H1 (cell line): ENCODE data around the gene TUBGCP3. TPM values are rescaled to one million over a fixed set of nuclear protein-coding genes. Genes with fewer than 3 reads are reported as not detected.

Experiments
- CTCF ChIA-PET: fragments of 300-600 bp; sonication (Branson Sonifier 250); formaldehyde crosslinking; loops from one replicate; lab custom pipeline; 2021; ENCODE audit not compliant: partially characterized antibody; lab: Charles Lee
- POLR2A ChIA-PET: fragments of 300-600 bp; sonication (Branson Sonifier 250); formaldehyde crosslinking; loops from one replicate; lab custom pipeline; 2021; ENCODE audit warnings: inconsistent platforms; ENCODE audit not compliant: partially characterized antibody; lab: Charles Lee
- DNase-seq, 2 experiments: peaks; one replicate each; pipeline versions ENCODE4 v3.0.0 to v3.0.0-alpha.2; 2010 to 2022; ENCODE audit warnings: low spot score in 2 of 2, low read depth in 1 of 2, mixed read lengths in 1 of 2
- FAIRE-seq: peaks from 2 replicates; lab custom pipeline; 2011; peaks lifted over from hg19 to GRCh38; lab: Jason Lieb, UNC
- H2AFZ ChIP-seq: 2 replicates; pipeline ENCODE4 v1.8.1; 2012; ENCODE audit warnings: low read length, inconsistent platforms
- H2AK5ac ChIP-seq: 2 replicates; pipeline ENCODE4 v1.6.1; 2013; ENCODE audit warnings: low read depth, low read length
- H2BK120ac ChIP-seq: replicated peaks from 2 replicates; pipeline ENCODE3; 2013; ENCODE audit warnings: low read depth, low read length, inconsistent platforms
- H2BK12ac ChIP-seq: 2 replicates; pipeline ENCODE4 v1.6.1; 2013; ENCODE audit warnings: low read depth, low read length
- H2BK15ac ChIP-seq: 2 replicates; pipeline ENCODE4 v1.6.1; 2013; ENCODE audit warnings: low read length
- H2BK20ac ChIP-seq: 2 replicates; pipeline ENCODE4 v1.6.1; 2013; ENCODE audit warnings: low read length
- H2BK5ac ChIP-seq: 2 replicates; pipeline ENCODE4 v1.6.1; 2013; ENCODE audit warnings: low read depth, low read length
- H3K14ac ChIP-seq: 2 replicates; pipeline ENCODE4 v1.6.1; 2013; ENCODE audit warnings: inconsistent platforms; ENCODE audit not compliant: insufficient read length
- H3K18ac ChIP-seq: 2 replicates; pipeline ENCODE4 v1.6.1; 2013; ENCODE audit warnings: low read length; ENCODE audit errors: extremely low read depth
- H3K23ac ChIP-seq: 2 replicates; pipeline ENCODE4 v1.6.1; 2013; ENCODE audit warnings: inconsistent platforms; ENCODE audit not compliant: insufficient read length
- H3K23me2 ChIP-seq: 2 replicates; pipeline ENCODE4 v1.6.1; 2013; ENCODE audit warnings: low read depth, low read length
- H3K27ac ChIP-seq: 2 replicates; pipeline ENCODE4 v1.6.1; 2011; ENCODE audit warnings: low read depth, low read length, inconsistent platforms
- H3K27me3 ChIP-seq, 4 experiments: replicated peaks in 1 of 4; 1 replicate in 1 of 4; 2 replicates in 3 of 4; pipeline versions ENCODE4 v1.6.1 to v1.8.1; 2011 to 2013; ENCODE audit warnings: low read length in 3 of 4, mild to moderate bottlenecking in 3 of 4, inconsistent platforms in 2 of 4, mixed read lengths in 2 of 4, moderate library complexity in 1 of 4; ENCODE audit not compliant: control insufficient read depth in 3 of 4, insufficient read depth in 3 of 4; ENCODE audit errors: extremely low read depth in 1 of 4
- H3K36me3 ChIP-seq, 4 experiments: 2 replicates each; pipeline versions ENCODE4 v1.6.1 to v1.8.1; 2011 to 2013; ENCODE audit warnings: mild to moderate bottlenecking in 4 of 4, low read length in 3 of 4, moderate library complexity in 2 of 4, control low read depth in 1 of 4, inconsistent platforms in 1 of 4; ENCODE audit not compliant: insufficient read depth in 4 of 4, control insufficient read depth in 2 of 4
- H3K4ac ChIP-seq: replicated peaks from 2 replicates; pipeline ENCODE3; 2013; ENCODE audit warnings: low read length, low read depth, mixed read lengths, inconsistent platforms; ENCODE audit not compliant: insufficient read length
- H3K4me1 ChIP-seq, 4 experiments: replicated peaks in 1 of 4; 1 replicate in 1 of 4; 2 replicates in 3 of 4; pipeline versions ENCODE4 v1.6.1 to v1.8.1; 2011 to 2013; ENCODE audit warnings: low read length in 3 of 4, inconsistent platforms in 2 of 4, mixed read lengths in 1 of 4; ENCODE audit not compliant: insufficient read depth in 4 of 4, control insufficient read depth in 3 of 4
- H3K4me2 ChIP-seq, 2 experiments: 2 replicates each; pipeline versions ENCODE4 v1.6.1 to v1.8.1; 2011 to 2013; ENCODE audit warnings: low read depth in 2 of 2, low read length in 2 of 2, control low read depth in 1 of 2, inconsistent platforms in 1 of 2, mild to moderate bottlenecking in 1 of 2; ENCODE audit not compliant: insufficient read depth in 1 of 2
- H3K4me3 ChIP-seq, 4 experiments: fragments of 200-600, 300-600 bp in 1 of 4; sonication (generic), shearing (Covaris generic), sonication (Bioruptor Twin) in 1 of 4; 2 replicates each; pipeline versions ENCODE4 v1.5.1 to v1.8.1; 2011 to 2016; ENCODE audit warnings: low read length in 4 of 4, low read depth in 3 of 4, control low read depth in 2 of 4, inconsistent platforms in 2 of 4, mild to moderate bottlenecking in 2 of 4, mixed read lengths in 1 of 4, moderate library complexity in 1 of 4; ENCODE audit not compliant: insufficient read depth in 2 of 4; ENCODE audit errors: extremely low read depth in 1 of 4
- H3K56ac ChIP-seq: replicated peaks from 2 replicates; pipeline ENCODE3; 2013; ENCODE audit warnings: low read depth, mild to moderate bottlenecking, mixed read lengths, low read length, inconsistent platforms; ENCODE audit not compliant: insufficient read length
- H3K79me1 ChIP-seq: 2 replicates; pipeline ENCODE4 v1.6.1; 2013; ENCODE audit warnings: low read depth, low read length, control low read depth
- H3K79me2 ChIP-seq, 2 experiments: 2 replicates each; pipeline versions ENCODE4 v1.6.1 to v1.8.1; 2012 to 2013; ENCODE audit warnings: low read length in 2 of 2, mild to moderate bottlenecking in 2 of 2, inconsistent platforms in 1 of 2; ENCODE audit not compliant: insufficient read depth in 2 of 2, control insufficient read depth in 1 of 2
- H3K9ac ChIP-seq, 4 experiments: replicated peaks in 1 of 4; 1 replicate in 1 of 4; 2 replicates in 3 of 4; pipeline versions ENCODE4 v1.6.1 to v1.8.1; 2011 to 2013; ENCODE audit warnings: low read depth in 3 of 4, low read length in 3 of 4, control low read depth in 2 of 4, mild to moderate bottlenecking in 2 of 4, moderate library complexity in 2 of 4, inconsistent platforms in 1 of 4; ENCODE audit errors: extremely low read depth in 1 of 4
- H3K9me3 ChIP-seq, 2 experiments: 2 replicates each; pipeline versions ENCODE4 v1.6.1 to v1.8.1; 2012 to 2013; ENCODE audit warnings: mild to moderate bottlenecking in 2 of 2, moderate library complexity in 2 of 2, control low read depth in 1 of 2, inconsistent platforms in 1 of 2, low read depth in 1 of 2, low read length in 1 of 2, mixed read lengths in 1 of 2; ENCODE audit not compliant: insufficient read depth in 2 of 2
- H4K20me1 ChIP-seq, 2 experiments: replicated peaks in 1 of 2; 2 replicates each; pipeline versions ENCODE3 to v1.8.1; 2011 to 2013; ENCODE audit warnings: inconsistent platforms in 2 of 2, low read length in 2 of 2, mild to moderate bottlenecking in 1 of 2; ENCODE audit not compliant: insufficient read depth in 2 of 2, control insufficient read depth in 1 of 2
- H4K5ac ChIP-seq: 2 replicates; pipeline ENCODE4 v1.6.1; 2013; ENCODE audit warnings: low read length, low read depth, mixed read lengths, inconsistent platforms; ENCODE audit not compliant: insufficient read length
- H4K8ac ChIP-seq: 2 replicates; pipeline ENCODE4 v1.8.0; 2013; ENCODE audit warnings: mild to moderate bottlenecking, moderate library complexity, low read length, inconsistent platforms; ENCODE audit not compliant: insufficient read depth; ENCODE audit errors: extremely low read depth
- H4K91ac ChIP-seq: replicated peaks from 2 replicates; pipeline ENCODE3; 2013; ENCODE audit warnings: low read length, mixed read lengths, inconsistent platforms; ENCODE audit not compliant: insufficient read length
- E2F6 ChIP-seq: IDR thresholded peaks from 2 replicates; pipeline ENCODE4 v1.6.1; 2012; ENCODE audit warnings: inconsistent platforms
- GTF2F1 ChIP-seq: IDR thresholded peaks from 2 replicates; pipeline ENCODE4 v1.6.1; 2012; ENCODE audit warnings: low read depth, low read length, improper control_type of control experiment, borderline replicate concordance
- RXRA ChIP-seq: IDR thresholded peaks from 2 replicates; pipeline ENCODE4 v1.6.1; 2011; ENCODE audit warnings: low read depth, mild to moderate bottlenecking, low read length, moderate library complexity; ENCODE audit not compliant: insufficient read depth
- SP1 ChIP-seq: IDR thresholded peaks from 2 replicates; pipeline ENCODE4 v1.6.1; 2011; ENCODE audit warnings: low read depth, low read length
- SRF ChIP-seq: IDR thresholded peaks from 2 replicates; pipeline ENCODE4 v1.6.1; 2011; ENCODE audit warnings: mild to moderate bottlenecking, low read depth, low read length, moderate library complexity
- TCF12 ChIP-seq: IDR thresholded peaks from 2 replicates; pipeline ENCODE4 v1.6.1; 2011; ENCODE audit warnings: low read depth, mild to moderate bottlenecking, low read length
- WGBS, 2 experiments: shearing (Covaris generic) in 1 of 2; methylation state at CpG; one replicate each; pipeline versions ENCODE4 v1.1.6 to v1.1.7; 2013 to 2015; ENCODE audit warnings: low lambda C conversion rate in 2 of 2, mixed read lengths in 2 of 2, inconsistent platforms in 1 of 2, low coverage in 1 of 2, missing lambda C conversion rate in 1 of 2; ENCODE audit not compliant: insufficient replicate concordance in 2 of 2, insufficient coverage in 1 of 2, insufficient read length in 1 of 2; ENCODE audit errors: extremely low coverage in 1 of 2, missing lambda C conversion rate in 1 of 2; 5-methylcytosine and 5-hydroxymethylcytosine counted together
- polyA plus RNA-seq, 7 experiments: library from polyadenylated mRNA; depleted of rRNA in 3 of 7; stranded (reverse) in 5 of 7; unstranded in 2 of 7; fragments of >200 nt in 5 of 7; fragments of 200-250 nt in 2 of 7; gene quantifications; 1 replicate in 5 of 7; 2 replicates in 1 of 7; 4 replicates in 1 of 7; pipeline versions ENCODE4 v1.2.1 to v1.2.3, GENCODE V29; 2011 to 2013; ENCODE audit warnings: missing spikeins in 2 of 7, mixed read lengths in 2 of 7
- total RNA-seq: library from RNA; stranded (reverse); fragmentation: NEBNext Ultra II Directional; extraction: Animal tissue kit (Norgen Biotek cat#: 25700); gene quantifications from 2 replicates; pipeline ENCODE4 v1.2.1, GENCODE V29; 2021

TUBGCP3 gene
- total and polyA plus RNA-seq, 2 of the 8 experiments (the other 6 are each of a cell fraction or from before 2014, with no cell fraction given) = 27.0 to 31.7 TPM

- no peak overlapping the region for H3K9ac ChIP-seq
- peaks cover 9% of the 10 kb centered on the region; the same call in 1 of the 2 replicates for H3K79me1 ChIP-seq
- H3K56ac ChIP-seq = no peak overlapping the region
- H4K5ac ChIP-seq = no peak overlapping the region
- no peak overlapping the region for H3K4me2 ChIP-seq
- no peaks in the 10 kb centered on the region for H3K36me3 ChIP-seq
- no peak overlapping the region for H2BK12ac ChIP-seq
- no peak for TF ChIP-seq TCF12
- no peak for TF ChIP-seq GTF2F1
- no peak for TF ChIP-seq SP1
- no peak for TF ChIP-seq SRF
- no peak for TF ChIP-seq E2F6
- no peak for TF ChIP-seq RXRA
- H4K20me1 ChIP-seq = peaks cover 4 to 12% of the 10 kb centered on the region in 2 experiments
- no peak overlapping the region for H4K8ac ChIP-seq
- no peak overlapping the region for H3K14ac ChIP-seq
- DNase-seq (no peak), FAIRE-seq (peak; percentile 45)
- H3K23me2 ChIP-seq = no peaks in the 10 kb centered on the region
- no peaks in the 10 kb centered on the region for H3K27me3 ChIP-seq
- peaks cover 0 to 15% (median 3%) of the 10 kb centered on the region in 4 experiments; a peak in 5 of 7 replicates for H3K4me1 ChIP-seq
- no peak overlapping the region for H3K27ac ChIP-seq
- H3K9me3 ChIP-seq = peaks cover 0 to 5% of the 10 kb centered on the region in 2 experiments; a peak in 1 of 4 replicates
- no peak overlapping the region for H3K4me3 ChIP-seq
- POLR2A ChIA-PET = interaction anchor here (3.1 kb wide), 1 partner anchor 12 kb away, joined by 15 read pairs; the partner anchor contains the start of gene TUBGCP3
- H2BK15ac ChIP-seq = no peak overlapping the region
- CTCF ChIA-PET = interaction anchor here (0.6 to 1.2 kb wide), 2 partner anchors 42 to 1132 kb away, joined by 3 to 4 read pairs; no protein-coding TSS in a partner anchor
- 81% methylated on average over 4 of the region's 4 CpGs; no CpG with 5 or more reads in 1 of the 2 experiments for WGBS, 2 experiments
- no peak overlapping the region for H2AFZ ChIP-seq
- no peak overlapping the region for H2BK20ac ChIP-seq
- H2BK5ac ChIP-seq = no peak overlapping the region
- H3K79me2 ChIP-seq = peaks cover 15 to 90% of the 10 kb centered on the region in 2 experiments
- no peak overlapping the region for H4K91ac ChIP-seq
- H3K4ac ChIP-seq = no peak overlapping the region
- H3K23ac ChIP-seq = no peak overlapping the region
- H2AK5ac ChIP-seq = no peak overlapping the region
- no peak overlapping the region for H2BK120ac ChIP-seq
- H3K18ac ChIP-seq = no peak overlapping the region
These were observed 11.8 kb downstream of the TUBGCP3 start for GRCh38 chr13:112576191-112576590.
